UCSD-AML1 (cell line): ENCODE measurements around the gene NR1H3.

Experiments used
- DNase-seq: peaks from one replicate; lab custom pipeline; 2025; ENCODE audit not compliant: unreplicated experiment; lab: John Stamatoyannopoulos, UW

Gene NR1H3

DNA sequence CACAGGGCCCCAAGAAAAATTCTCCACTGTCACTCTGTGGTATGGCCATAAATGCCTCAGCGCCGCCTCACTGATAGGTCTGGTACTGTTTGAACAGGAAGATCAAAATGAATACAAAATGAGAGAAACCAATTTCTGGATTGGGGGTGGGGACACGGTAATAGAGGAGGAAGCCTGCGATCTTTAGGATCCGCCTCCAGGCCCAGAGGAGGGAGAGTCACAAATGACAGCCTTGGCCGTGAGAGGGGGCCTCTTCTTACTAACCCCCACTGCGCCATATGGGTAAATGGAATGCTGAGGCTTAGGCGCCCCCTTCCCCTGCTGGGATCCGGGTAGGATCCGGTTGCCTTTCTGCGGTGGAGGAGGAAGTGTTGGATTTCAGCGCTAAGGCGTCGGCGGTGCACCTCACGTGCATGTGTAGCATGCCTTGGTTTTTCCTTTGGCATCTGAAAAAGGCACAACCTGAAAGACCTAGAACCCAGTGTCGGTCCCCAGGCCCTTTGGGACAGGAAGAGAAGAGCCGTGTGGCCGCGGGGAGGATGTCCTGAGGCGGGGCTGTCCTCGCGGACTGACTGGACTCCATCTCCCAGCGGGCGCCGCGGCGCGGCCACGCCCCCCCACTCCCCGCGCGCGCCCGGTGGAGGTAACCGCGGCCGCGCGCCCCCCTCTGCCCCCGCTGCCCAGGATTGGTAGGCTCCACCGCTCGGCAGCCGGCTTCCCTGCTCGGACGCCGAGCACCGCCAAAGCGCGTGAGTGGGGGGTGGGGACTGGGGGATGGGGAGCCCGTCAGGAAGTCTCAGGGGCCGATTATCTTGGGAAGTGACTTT is 11.4 kb downstream of the NR1H3 start:
- DNase-seq = peak; percentile 94

DNA sequence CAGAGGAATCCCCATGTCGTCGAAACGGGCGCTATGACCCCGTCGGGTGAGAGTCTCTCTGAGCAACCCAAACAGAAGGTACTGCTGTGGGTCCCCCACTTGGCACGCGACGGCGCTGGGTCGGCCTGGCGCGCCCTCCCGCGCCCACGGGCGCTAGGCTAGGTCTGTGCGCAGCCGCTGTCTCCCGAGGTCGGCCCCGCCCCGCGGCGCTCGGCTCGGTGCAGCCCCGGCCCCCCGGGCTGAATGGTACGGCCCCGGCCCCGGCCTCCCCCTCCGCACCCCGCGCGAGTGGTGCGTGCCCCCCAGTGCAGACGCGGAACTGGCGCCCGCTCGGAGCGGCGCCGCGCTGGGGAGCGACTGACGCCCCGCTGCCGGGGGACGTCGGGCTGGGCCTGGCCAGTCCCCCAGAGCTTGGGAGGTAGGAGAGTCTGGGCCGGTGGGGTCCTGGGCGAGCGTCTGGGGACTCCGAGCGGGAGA is 12.1 kb downstream of the NR1H3 start, which contains the start of gene MADD:
MADD (plus strand) TSS at position 305 of the 477 bp plus-strand sequence.
- peak; percentile 94 for DNase-seq

DNA sequence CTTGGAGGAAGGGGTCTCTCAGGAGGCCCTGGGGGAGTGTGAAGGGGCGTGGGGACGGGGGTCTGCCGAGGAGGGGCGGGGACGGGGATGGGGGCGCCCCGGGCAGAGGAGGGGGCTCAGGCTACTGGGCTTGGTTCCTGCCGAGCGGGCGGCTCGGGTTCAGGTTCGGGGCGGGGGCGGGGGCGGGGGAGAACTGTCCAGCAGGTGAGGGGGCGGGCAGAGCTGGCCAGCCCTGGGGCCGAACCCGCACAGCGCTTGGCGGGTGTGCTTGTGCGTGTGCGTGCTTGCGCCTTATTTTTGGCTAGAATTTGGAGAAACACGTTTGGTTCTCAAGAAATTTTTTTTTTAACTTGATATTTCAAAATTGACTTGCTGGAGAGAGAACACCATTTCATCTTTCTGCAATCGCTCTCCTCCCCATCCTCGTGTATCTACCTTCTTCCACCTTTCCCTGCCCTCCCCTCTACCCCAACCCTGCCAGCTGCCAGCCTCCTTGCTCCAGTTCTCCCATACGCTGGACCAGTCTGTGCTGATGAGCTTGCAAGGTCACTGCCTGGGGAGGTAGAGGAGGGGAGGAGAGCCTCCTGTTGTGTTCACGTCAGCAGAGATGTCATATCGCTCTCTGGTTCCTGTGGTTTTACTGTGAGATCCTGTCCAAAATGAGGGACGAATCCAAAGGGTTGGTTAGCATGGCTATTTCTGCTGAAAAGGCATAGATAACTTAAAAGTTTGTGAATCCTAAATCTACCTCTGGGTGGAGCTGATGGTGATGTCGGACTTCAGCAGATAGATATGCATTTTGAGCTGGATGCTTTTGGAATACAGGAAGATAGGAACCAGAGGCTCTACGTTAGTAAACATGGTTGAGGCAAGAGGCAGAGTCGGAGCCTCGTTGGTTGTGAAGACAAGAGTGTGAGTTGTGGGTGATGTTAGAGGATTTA is 12.8 kb downstream of the NR1H3 start:
- peak; percentile 22 for DNase-seq

DNA sequence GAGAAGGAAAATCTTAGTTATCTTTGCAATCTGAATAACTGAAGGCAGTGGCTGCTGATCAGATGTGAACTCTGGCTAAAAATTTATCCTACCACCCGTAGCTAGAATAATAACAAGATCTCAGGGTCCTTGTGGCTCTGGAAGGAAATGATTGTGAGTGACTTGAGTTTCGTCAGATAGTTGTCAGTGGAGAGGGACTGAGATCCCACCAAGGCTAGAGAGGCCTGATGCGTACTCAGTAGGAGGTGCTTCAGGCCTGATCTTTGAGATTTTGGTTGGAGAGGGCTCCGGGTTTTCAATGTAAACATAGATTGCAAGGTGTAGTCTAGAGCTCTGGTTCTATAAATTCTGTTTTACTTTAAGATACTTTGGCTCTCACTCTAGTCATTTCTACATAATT is 13.5 kb downstream of the NR1H3 start:
- DNase-seq = no peak

DNA sequence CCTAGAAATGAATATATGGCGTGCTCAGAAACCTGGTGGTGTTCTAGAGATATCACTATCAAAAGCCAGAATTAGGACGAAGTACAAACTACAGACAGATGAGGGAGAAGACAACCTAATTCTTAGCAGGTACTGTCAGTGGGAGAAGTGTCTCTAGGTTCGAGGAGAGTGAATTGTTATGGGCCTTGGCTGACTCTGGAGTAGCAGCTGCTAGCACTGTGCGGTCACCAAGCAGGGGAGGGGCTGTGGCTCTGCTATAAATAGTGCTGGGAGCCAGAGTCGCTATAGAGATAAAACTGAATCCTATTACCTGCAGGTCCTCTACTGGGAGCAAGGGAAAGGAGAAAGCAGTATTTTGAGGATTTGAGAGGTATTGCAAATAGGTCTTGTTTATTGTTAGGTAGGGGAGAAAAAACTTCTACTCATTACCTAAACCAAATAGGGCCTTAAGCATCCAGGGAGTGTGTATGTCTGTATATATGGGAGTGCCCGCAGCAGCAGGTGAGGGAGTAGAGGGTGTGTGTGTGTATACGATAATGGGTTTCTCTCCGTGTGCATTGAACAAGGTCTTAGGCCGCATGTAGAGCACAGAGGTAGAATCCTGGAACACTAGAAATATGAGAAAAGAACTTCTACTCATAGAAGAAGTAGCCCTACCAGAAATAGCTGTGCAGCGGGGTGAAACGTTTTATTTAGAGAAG is 14.3 kb downstream of the NR1H3 start:
- no peak for DNase-seq

DNA sequence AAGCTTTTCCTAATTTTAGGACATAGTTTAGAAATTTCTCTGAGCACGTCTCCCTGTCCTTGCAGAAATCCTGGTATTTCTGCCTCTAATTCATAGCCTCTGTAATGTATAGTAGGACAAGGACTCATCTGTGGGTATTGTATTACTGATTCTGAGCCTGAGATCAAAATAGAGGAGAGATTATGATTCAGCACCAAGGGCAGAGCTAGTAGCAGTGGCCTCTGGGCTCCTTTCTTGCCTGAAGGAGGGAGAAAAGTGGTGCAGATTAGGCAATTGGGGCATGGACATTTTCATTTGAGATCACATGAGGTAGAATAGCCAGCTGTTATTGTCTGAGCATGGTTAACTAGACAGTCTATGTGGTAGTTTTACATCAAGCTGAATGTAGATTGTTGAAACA is 14.9 kb downstream of the NR1H3 start:
- no peak for DNase-seq

DNA sequence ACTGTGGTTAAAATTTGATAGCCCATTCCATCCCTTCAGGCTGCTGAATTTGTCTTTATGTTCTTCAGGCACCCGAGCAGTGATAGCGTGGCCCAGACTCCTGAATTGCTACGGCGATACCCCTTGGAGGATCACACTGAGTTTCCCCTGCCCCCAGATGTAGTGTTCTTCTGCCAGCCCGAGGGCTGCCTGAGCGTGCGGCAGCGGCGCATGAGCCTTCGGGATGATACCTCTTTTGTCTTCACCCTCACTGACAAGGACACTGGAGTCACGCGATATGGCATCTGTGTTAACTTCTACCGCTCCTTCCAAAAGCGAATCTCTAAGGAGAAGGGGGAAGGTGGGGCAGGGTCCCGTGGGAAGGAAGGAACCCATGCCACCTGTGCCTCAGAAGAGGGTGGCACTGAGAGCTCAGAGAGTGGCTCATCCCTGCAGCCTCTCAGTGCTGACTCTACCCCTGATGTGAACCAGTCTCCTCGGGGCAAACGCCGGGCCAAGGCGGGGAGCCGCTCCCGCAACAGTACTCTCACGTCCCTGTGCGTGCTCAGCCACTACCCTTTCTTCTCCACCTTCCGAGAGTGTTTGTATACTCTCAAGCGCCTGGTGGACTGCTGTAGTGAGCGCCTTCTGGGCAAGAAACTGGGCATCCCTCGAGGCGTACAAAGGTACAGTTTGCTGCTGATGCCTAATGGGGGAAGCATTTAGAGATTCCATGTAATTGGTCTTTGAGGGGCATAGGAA is 16.9 kb downstream of the NR1H3 start:
- no peak for DNase-seq

DNA sequence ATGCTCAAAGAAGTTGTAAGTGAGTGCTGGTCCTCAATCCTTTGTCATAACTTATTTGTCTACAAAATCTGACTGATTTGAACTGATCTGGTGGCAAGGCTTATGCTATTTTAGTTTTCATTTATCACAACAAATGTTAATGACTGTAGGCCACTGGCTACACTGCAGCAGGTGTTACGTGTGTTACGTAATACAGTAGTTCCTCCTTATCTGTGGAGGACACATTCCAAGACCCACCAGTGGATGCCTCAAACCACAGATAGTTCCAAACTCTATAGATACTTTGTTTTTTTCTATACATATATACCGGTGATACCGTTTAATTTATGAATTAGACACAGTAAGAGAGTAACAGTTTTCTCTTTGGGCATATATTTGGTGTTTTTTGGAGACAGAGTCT is 19.1 kb downstream of the NR1H3 start:
- DNase-seq = no peak

DNA sequence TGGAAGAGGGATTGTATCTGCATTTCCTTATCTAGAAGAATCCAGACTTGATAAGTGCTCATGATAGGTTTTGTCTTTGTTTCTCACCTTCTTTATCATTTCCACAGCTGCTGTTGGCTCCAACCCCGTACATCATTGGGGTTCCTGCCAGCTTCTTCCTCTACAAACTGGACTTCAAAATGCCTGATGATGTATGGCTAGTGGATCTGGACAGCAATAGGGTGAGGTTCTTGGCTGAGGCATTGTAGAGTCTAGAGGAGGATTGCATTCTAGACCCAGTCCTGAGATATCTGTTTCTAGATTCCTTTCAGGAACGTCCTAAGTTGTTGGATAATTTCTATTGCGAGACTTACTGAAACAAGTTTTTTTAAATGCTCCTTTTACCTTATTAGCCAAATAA is 20.3 kb downstream of the NR1H3 start:
- DNase-seq = no peak

DNA sequence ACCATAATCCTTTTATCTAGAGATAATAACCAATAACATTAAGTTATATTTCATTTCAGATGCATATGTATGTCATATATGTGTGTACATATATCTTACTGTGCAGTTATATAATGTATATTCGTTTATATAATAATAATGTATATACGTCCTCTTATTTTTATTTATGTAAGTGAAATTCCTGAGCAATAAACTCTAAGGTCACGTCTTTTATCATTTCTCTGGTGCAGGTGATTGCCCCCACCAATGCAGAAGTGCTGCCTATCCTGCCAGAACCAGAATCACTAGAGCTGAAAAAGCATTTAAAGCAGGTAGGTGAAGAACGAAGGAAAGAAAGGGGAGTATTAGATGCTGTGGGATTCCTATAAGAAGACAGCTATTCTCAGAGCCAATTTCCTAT is 21.0 kb downstream of the NR1H3 start:
- DNase-seq = no peak

DNA sequence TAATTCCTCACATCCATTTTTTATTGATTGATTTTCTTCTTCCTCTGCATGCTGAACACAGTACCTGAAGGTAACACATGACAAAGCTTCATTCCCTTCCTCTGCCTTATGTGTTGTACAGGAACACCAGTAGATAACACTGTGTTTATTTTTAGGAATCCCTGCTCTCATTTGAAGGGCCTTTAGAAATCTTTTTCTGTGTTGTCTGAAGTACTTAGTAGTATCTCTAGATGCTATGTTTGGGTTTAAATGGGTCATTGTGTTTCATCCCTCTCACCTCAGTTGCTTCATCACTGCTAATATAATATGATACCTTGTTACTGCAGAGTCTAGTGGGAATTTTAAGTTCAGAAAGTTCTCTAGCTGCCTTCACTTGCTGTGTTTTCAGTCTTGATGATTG is 22.3 kb downstream of the NR1H3 start:
- DNase-seq = no peak

DNA sequence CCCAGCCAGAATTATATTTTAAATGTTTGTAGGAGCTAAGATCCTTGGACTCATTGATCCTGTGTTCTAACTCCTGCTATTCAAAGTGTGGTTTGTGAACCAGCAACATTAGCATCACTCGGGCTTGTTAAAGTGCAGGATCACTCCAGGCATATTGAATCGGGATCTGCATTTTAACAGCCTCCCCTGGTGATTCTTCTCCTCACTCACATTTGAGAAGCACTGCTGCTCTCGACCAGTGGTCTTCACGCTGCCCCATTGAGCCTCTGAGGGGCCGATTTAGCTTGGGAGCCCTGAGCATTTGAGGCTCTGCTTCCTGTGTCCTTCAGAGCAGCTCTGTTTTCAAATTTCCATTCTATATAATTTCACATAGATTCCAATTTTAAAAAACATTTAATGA is 23.1 kb downstream of the NR1H3 start:
- no peak for DNase-seq

DNA sequence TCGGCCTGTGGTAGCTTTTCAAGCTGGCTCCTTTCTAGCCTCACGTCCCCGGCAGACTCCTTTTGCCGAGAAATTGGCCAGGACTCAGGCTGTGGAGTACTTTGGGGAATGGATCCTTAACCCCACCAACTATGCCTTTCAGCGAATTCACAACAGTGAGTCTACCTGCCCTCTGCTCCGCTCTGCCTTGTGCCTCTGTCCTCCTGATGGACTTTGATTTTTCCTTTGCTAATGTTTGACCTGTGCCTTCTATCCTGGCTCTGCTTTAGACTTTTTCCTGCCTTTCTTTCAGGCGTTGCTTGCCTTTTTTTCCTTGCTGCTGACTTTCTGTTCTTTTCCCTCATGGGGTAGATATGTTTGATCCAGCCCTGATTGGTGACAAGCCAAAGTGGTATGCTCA is 24.7 kb downstream of the NR1H3 start:
- DNase-seq = no peak

DNA sequence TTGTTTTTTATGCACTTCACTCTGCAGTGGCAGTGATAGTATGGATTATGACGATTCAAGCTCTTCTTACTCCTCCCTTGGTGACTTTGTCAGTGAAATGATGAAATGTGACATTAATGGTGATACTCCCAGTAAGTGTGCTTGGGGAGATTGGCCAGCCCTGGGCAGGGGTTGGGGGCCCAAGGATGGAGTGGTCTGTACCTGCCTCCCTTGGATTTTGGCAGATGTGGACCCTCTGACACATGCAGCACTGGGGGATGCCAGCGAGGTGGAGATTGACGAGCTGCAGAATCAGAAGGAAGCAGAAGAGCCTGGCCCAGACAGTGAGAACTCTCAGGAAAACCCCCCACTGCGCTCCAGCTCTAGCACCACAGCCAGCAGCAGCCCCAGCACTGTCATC is 26.4 kb downstream of the NR1H3 start:
- DNase-seq = no peak

DNA sequence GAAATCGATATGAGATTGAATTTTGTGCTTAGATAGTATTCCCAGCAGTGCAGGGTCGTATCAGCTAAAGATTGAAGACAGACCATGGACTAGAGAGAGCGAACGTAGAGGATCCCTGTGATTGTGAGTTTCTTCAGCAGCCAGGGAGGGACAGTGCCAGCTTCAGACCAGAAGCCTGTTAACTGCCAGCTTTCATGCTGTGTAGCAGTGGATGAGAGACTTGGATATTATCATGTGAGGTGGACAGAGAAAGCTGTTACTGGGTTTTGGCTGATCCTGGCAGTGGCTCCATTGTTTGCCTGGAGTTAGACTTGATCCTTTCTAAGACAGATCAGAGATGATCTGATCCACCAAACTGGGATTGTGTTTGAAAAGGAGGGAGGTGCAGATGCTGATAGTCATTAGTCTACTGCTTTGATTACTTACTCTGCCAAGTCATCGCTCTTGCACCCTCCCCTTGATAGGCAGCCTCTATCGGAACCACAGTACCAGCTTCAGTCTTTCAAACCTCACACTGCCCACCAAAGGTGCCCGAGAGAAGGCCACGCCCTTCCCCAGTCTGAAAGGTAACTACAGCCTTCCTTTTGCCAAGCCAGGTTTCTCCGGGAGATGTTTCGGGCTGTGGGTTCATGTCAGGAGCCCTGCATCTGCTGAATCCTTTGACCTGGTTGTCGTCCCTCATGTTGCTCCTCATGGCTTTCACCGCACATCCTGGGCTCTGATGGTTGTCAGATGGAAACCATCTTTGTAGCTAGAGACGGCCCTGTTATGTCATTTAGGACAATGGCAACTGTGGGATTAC is 28.4 kb downstream of the NR1H3 start:
- DNase-seq = no peak

DNA sequence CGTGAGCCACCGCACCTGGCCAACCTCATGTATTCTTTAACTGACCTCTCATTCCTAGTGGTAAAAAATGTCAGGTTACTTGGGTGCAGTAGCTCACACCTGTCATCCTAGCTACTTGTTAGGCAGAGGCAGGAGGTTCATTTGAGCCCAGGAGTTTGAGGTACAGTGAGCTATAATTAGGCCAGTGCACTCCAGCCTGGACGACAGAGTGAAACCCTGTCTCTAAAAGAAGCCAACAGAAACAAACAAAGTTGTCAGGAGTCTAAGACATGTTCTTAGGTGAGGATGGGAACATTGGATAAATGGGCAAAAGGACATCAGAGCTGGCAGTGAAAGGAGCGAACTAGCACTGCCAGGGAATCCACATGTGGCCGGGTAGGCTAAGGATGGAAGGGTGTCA is 30.3 kb downstream of the NR1H3 start:
- no peak for DNase-seq

DNA sequence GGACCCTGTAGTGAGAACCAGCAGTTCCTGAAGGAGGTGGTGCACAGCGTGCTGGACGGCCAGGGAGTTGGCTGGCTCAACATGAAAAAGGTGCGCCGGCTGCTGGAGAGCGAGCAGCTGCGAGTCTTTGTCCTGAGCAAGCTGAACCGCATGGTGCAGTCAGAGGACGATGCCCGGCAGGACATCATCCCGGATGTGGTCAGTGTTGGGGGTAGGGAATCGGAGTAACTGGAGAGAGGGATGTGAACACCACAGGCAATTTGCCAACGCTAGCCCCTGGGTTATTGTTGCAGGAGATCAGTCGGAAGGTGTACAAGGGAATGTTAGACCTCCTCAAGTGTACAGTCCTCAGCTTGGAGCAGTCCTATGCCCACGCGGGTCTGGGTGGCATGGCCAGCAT is 32.1 kb downstream of the NR1H3 start:
- DNase-seq = no peak

DNA sequence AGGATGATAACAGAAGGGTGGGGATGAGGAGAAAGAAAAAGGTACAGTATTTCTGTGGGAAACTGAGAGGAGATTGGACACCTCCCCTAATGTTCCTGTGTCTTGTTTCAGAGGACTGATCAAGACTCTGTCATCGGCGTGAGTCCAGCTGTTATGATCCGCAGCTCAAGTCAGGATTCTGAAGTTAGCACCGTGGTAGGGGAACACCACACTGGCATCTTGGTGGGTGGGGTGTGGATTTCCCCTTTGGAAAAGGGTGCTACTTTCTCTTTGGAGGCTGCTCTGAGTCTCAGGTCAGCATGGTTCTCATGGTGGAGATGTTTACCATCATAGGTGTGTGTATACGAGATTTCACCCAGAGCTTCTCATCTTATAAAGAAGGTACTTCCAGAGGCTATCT is 37.6 kb downstream of the NR1H3 start:
- no peak for DNase-seq

DNA sequence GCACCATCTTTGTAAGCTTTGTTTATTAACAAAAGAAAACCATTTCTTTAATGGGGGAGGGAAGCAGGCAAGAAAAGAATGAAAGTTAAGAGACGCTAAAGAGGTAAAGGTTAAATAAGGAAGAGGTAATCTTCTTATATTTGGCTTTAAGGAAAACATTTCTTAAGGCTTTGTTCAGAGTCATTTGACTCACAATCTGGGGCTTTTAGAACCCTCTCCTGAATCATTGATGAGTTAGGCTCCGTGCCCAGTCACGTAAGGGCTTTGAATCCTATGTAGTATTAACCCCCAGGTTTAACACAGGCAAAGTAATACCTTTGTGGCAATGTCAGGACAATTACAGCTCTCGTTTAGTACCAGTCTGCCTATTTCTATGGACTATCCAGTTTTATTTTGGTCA is 38.2 kb downstream of the NR1H3 start:
- DNase-seq = no peak

DNA sequence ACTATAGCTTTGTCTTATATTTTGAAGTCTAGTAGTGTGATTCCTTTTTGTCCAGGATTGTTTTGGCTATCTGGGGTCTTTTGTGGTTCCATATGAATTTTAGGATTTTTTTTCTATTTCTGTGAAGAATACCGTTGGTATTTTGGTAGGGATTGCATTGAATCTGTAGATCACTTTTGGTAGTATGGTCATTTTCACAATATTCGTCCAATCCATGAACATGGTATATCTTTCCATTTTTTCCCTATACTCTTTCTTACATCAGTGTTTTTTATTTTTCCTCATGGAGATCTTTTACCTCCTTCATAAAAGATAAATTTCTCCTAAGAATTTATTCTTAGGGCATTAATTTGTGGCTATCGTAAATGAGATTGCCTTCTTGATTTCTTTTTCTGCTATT is 41.3 kb downstream of the NR1H3 start:
- DNase-seq = no peak
